Measurements from ENCODE around the gene SDHA. TPM values are rescaled to one million over a fixed set of nuclear protein-coding genes. Genes with fewer than 3 reads are reported as not detected.

Gene SDHA
- total and polyA plus RNA-seq, 2 donors (not counting 1 experiment from before 2014, with no cell fraction given): 77.2 to 137 TPM

- DNase-seq (no peak), ATAC-seq (ENCODE audit: low read depth) (no peak)
- no peak overlapping the region for H3K9ac ChIP-seq (ENCODE audit: low read length)
- WGBS (ENCODE audit: insufficient coverage): 88% methylated on average over 9 of the region's 9 CpGs
- no peaks in the 10 kb centered on the region for H3K9me3 ChIP-seq (ENCODE audit: control extremely low read depth in 1 of 3, control insufficient read depth in 2 of 3, insufficient read depth in 1 of 3, low read length in 2 of 3)
- Mint-ChIP-seq H3K4me3 (no peak overlapping the region), H3K4me1 (peaks cover 21% of the 10 kb centered on the region), H3K9me3 (ENCODE audit: insufficient read depth) (no peaks in the 10 kb centered on the region), H3K27me3 (peaks cover 12% of the 10 kb centered on the region), H3K27ac (no peak overlapping the region)
- H3K27ac ChIP-seq (ENCODE audit: low read length in 2 of 2): no peak overlapping the region
- no peak overlapping the region for H3K4me2 ChIP-seq (replicated peaks; ENCODE audit: low read depth, low read length, poor library complexity, severe bottlenecking)
- ChIA-PET CTCF (no interaction called here), POLR2A (no interaction called here)
- no peaks in the 10 kb centered on the region for H4K20me1 ChIP-seq (ENCODE audit: control insufficient read depth, insufficient read depth, low read length, poor library complexity, severe bottlenecking)
- H3K4me3 ChIP-seq (ENCODE audit: control extremely low read depth in 1 of 5, extremely low read depth in 1 of 5, insufficient read depth in 1 of 5, low read depth in 2 of 5, low read length in 4 of 5): no peak overlapping the region
- TF ChIP-seq EZH2 (IDR thresholded peaks at IDR 0.05; ENCODE audit: borderline replicate concordance, insufficient read depth, low read depth, low read length, poor library complexity, severe bottlenecking): no peak
- TF ChIP-seq CTCF (IDR thresholded peaks at IDR 0.05): no peak
- peaks cover 0 to 25% (median 2%) of the 10 kb centered on the region in 4 experiments for H3K27me3 ChIP-seq (replicated peaks in 1 of 4; ENCODE audit: control extremely low read depth in 1 of 4, control insufficient read depth in 3 of 4, insufficient read depth in 4 of 4, low read length in 3 of 4)
- intact Hi-C loops (cut with micrococcal nuclease): no loop called here
- peaks cover 16 to 19% of the 10 kb centered on the region in 2 donors for H3K4me1 ChIP-seq (ENCODE audit: control insufficient read depth in 2 of 2, insufficient read depth in 2 of 2, low read length in 2 of 2)
- no peaks in the 10 kb centered on the region for H3K79me2 ChIP-seq (ENCODE audit: control insufficient read depth, insufficient read depth, low read length)
- H3K36me3 ChIP-seq (replicated peaks in 1 of 2; ENCODE audit: control extremely low read depth in 1 of 2, control insufficient read depth in 1 of 2, extremely low read depth in 1 of 2, insufficient read depth in 2 of 2, low read length in 1 of 2): no peaks in the 10 kb centered on the region
- H2AFZ ChIP-seq (ENCODE audit: insufficient read depth, low read depth, low read length, poor library complexity, severe bottlenecking): no peak overlapping the region
Observed at GRCh38 chr5:192691-192969, 25.5 kb upstream of the SDHA start.

GRCh38 chr5:192970-193831 is 24.9 kb upstream of the SDHA start:
- no peaks in the 10 kb centered on the region for H3K9me3 ChIP-seq (ENCODE audit: control extremely low read depth in 1 of 3, control insufficient read depth in 2 of 3, insufficient read depth in 1 of 3, low read length in 2 of 3)
- no peak for TF ChIP-seq CTCF (IDR thresholded peaks at IDR 0.05)
- TF ChIP-seq EZH2 (IDR thresholded peaks at IDR 0.05; ENCODE audit: borderline replicate concordance, insufficient read depth, low read depth, low read length, poor library complexity, severe bottlenecking): no peak
- no peak overlapping the region for H3K4me3 ChIP-seq (ENCODE audit: control extremely low read depth in 1 of 5, extremely low read depth in 1 of 5, insufficient read depth in 1 of 5, low read depth in 2 of 5, low read length in 4 of 5)
- H4K20me1 ChIP-seq (ENCODE audit: control insufficient read depth, insufficient read depth, low read length, poor library complexity, severe bottlenecking): no peaks in the 10 kb centered on the region
- WGBS (ENCODE audit: insufficient coverage): 89% methylated on average over 17 of the region's 17 CpGs
- intact Hi-C loops (cut with micrococcal nuclease): no loop called here
- no peak overlapping the region for H3K4me2 ChIP-seq (replicated peaks; ENCODE audit: low read depth, low read length, poor library complexity, severe bottlenecking)
- no peak overlapping the region for H3K27ac ChIP-seq (ENCODE audit: low read length in 2 of 2)
- Mint-ChIP-seq H3K9me3 (ENCODE audit: insufficient read depth) (no peaks in the 10 kb centered on the region), H3K4me1 (peaks cover 20% of the 10 kb centered on the region), H3K27ac (no peak overlapping the region), H3K27me3 (peaks cover 12% of the 10 kb centered on the region), H3K4me3 (no peak overlapping the region)
- no peak overlapping the region for H3K9ac ChIP-seq (ENCODE audit: low read length)
- no peak overlapping the region for H2AFZ ChIP-seq (ENCODE audit: insufficient read depth, low read depth, low read length, poor library complexity, severe bottlenecking)
- H3K4me1 ChIP-seq (ENCODE audit: control insufficient read depth in 2 of 2, insufficient read depth in 2 of 2, low read length in 2 of 2): peaks cover 14 to 16% of the 10 kb centered on the region in 2 donors
- POLR2A ChIA-PET: no interaction called here
- H3K79me2 ChIP-seq (ENCODE audit: control insufficient read depth, insufficient read depth, low read length): no peaks in the 10 kb centered on the region
- ATAC-seq (ENCODE audit: low read depth) (no peak), DNase-seq (no peak)
- H3K36me3 ChIP-seq (replicated peaks in 1 of 2; ENCODE audit: control extremely low read depth in 1 of 2, control insufficient read depth in 1 of 2, extremely low read depth in 1 of 2, insufficient read depth in 2 of 2, low read length in 1 of 2): no peaks in the 10 kb centered on the region
- H3K27me3 ChIP-seq (replicated peaks in 1 of 4; ENCODE audit: control extremely low read depth in 1 of 4, control insufficient read depth in 3 of 4, insufficient read depth in 4 of 4, low read length in 3 of 4): peaks cover 0 to 24% (median 1%) of the 10 kb centered on the region in 4 experiments
- CTCF ChIA-PET: no interaction called here

Data from B cell (primary cell).